ENCODE measurements around the gene CRHR1. TPM values are rescaled to one million over a fixed set of nuclear protein-coding genes. Genes with fewer than 3 reads are reported as not detected.

The CRHR1 gene
- total and polyA plus RNA-seq, 2 of the 4 experiments (the other 2 are of a cell fraction) = not detected

DNA sequence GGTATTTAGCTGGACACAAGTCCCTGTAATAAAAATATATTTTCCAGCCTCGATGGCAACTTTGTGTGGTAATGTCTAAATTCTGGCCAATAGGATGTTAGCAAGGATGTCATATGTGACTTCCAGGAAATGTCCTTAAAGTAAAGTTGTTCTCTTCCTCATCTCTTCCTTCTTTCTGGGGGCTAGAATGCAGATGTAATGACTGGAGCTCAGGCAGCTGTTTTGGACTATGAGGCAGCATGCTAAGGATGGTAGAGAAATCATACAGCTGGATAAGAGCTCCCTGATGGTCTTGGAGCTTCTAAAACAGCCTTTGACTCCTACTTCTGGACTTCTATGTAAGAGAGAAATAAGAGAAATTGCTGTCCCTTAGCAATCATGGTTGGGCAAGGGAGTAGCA, 93.3 kb downstream of the CRHR1 start:
- no TSS peak for BruUV-seq (replicated peaks)
- WGBS, 2 experiments (ENCODE audit: extremely low coverage in 2 of 2, insufficient read length in 1 of 2) = no CpG with 5 or more reads among the region's 1 CpG
- Histone ChIP-seq H3K23ac (ENCODE audit: low read depth, low read length) (no peak overlapping the region), H2AK9ac (replicated peaks; ENCODE audit: low read depth, low read length, poor library complexity) (no peak overlapping the region), H2AFZ (replicated peaks; ENCODE audit: low read length, poor library complexity) (no peak overlapping the region), H3K9ac (ENCODE audit: low read depth, low read length) (no peak overlapping the region), H2BK15ac (ENCODE audit: low read depth, low read length) (no peak overlapping the region), H3K4ac (ENCODE audit: low read depth, low read length) (no peak overlapping the region), H3K36me3 (ENCODE audit: control insufficient read depth, insufficient read depth, low read length) (no peaks in the 10 kb centered on the region), H2BK5ac (ENCODE audit: low read depth, low read length, poor library complexity, severe bottlenecking) (no peak overlapping the region), H2BK20ac (ENCODE audit: low read depth, low read length) (no peak overlapping the region), H3K9me1 (ENCODE audit: insufficient read depth, low read length) (no peaks in the 10 kb centered on the region), H3K14ac (replicated peaks; ENCODE audit: low read depth, low read length) (no peak overlapping the region), H4K8ac (ENCODE audit: low read depth in 2 of 2, low read length in 2 of 2) (no peak overlapping the region), H3K56ac (ENCODE audit: extremely low read depth, insufficient read depth, low read length) (no peak overlapping the region), H4K91ac (ENCODE audit: insufficient read depth, low read depth, low read length) (no peak overlapping the region), H3K27me3 (ENCODE audit: control insufficient read depth, insufficient read depth, low read length) (peaks cover 8% of the 10 kb centered on the region), H2BK120ac (ENCODE audit: low read depth, low read length) (no peak overlapping the region), H3K27ac (ENCODE audit: insufficient read depth, low read length) (no peak overlapping the region), H3K4me3 (ENCODE audit: insufficient read depth, low read depth, low read length) (no peak overlapping the region), H3K9me3 (ENCODE audit: control insufficient read depth, insufficient read depth, low read length) (peaks cover 3% of the 10 kb centered on the region; the same call in 1 of the 2 replicates), H3K4me2 (ENCODE audit: low read depth, low read length) (no peak overlapping the region), H4K5ac (ENCODE audit: low read depth, low read length) (no peak overlapping the region), H2AK5ac (ENCODE audit: low read depth, low read length) (no peak overlapping the region), H3K79me1 (ENCODE audit: low read depth in 1 of 2, low read length in 2 of 2) (no peaks in the 10 kb centered on the region), H3K18ac (ENCODE audit: low read depth, low read length) (no peak overlapping the region), H4K20me1 (ENCODE audit: insufficient read depth, low read length) (no peaks in the 10 kb centered on the region), H3K4me1 (ENCODE audit: control insufficient read depth, insufficient read depth, low read length) (no peaks in the 10 kb centered on the region)
- in situ Hi-C loops (cut with MboI; ENCODE audit: low sequenced_read_pairs) (no loop called here), dilution Hi-C loops (cut with HindIII; ENCODE audit: low sequenced_read_pairs, unreplicated experiment) (no loop called here), intact Hi-C loops (cut with micrococcal nuclease) (no loop called here)
- TF ChIP-seq MAZ (IDR thresholded peaks at IDR 0.05; ENCODE audit: borderline replicate concordance, low read depth, low read length) (no peak), RAD21 (IDR thresholded peaks at IDR 0.05; ENCODE audit: low read length) (no peak), POLR2A (IDR thresholded peaks at IDR 0.05; ENCODE audit: low read depth, low read length) (no peak), RCOR1 (IDR thresholded peaks at IDR 0.05; ENCODE audit: insufficient replicate concordance, low read length) (no peak), MAFK (IDR thresholded peaks at IDR 0.05; ENCODE audit: low read depth, low read length) (no peak)
- TF ChIP-seq, protein P1, sequence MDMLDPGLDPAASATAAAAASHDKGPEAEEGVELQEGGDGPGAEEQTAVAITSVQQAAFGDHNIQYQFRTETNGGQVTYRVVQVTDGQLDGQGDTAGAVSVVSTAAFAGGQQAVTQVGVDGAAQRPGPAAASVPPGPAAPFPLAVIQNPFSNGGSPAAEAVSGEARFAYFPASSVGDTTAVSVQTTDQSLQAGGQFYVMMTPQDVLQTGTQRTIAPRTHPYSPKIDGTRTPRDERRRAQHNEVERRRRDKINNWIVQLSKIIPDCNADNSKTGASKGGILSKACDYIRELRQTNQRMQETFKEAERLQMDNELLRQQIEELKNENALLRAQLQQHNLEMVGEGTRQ (IDR thresholded peaks at IDR 0.05; ENCODE audit: low read depth, low read length) = no peak
- TF ChIP-seq, protein P2, sequence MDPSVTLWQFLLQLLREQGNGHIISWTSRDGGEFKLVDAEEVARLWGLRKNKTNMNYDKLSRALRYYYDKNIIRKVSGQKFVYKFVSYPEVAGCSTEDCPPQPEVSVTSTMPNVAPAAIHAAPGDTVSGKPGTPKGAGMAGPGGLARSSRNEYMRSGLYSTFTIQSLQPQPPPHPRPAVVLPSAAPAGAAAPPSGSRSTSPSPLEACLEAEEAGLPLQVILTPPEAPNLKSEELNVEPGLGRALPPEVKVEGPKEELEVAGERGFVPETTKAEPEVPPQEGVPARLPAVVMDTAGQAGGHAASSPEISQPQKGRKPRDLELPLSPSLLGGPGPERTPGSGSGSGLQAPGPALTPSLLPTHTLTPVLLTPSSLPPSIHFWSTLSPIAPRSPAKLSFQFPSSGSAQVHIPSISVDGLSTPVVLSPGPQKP (IDR thresholded peaks at IDR 0.05; ENCODE audit: borderline replicate concordance, low read depth, low read length) = no peak
- DNase-seq (no peak), ATAC-seq (ENCODE audit: low read depth) (no peak)
- ChIA-PET POLR2A (ENCODE audit: unreplicated experiment) (no interaction called here), CTCF (no interaction called here)
